ENCODE data around the gene ARHGEF17. TPM values are rescaled to one million over a fixed set of nuclear protein-coding genes. Genes with fewer than 3 reads are reported as not detected.

Gene ARHGEF17
- total RNA-seq, 2 experiments from 2014 or later: 0.07 to 0.41 TPM

GRCh38 chr11:73359930-73360742 is 52.1 kb downstream of the ARHGEF17 start:
- H3K4me3 Mint-ChIP-seq: no peak overlapping the region
- H3K27ac Mint-ChIP-seq: no peak overlapping the region
- ATAC-seq (peak; percentile 63), DNase-seq (peak; percentile 57)
- peaks cover under 1% of the 10 kb centered on the region for H3K4me1 Mint-ChIP-seq (ENCODE audit: low read depth)
- intact Hi-C loops (cut with micrococcal nuclease): no loop called here
- ChIA-PET CTCF (interaction anchor here (0.6 to 4.0 kb wide), 20 partner anchors 10 to 303 kb away, joined by 3 to 52 read pairs (median 5); partner anchors contain the start of gene ARHGEF17), POLR2A (interaction anchor here (0.8 kb wide), 1 partner anchor 22 kb away, joined by 3 read pairs; no protein-coding TSS in a partner anchor)
- no peaks in the 10 kb centered on the region for H3K27me3 Mint-ChIP-seq
- H3K9me3 Mint-ChIP-seq: no peaks in the 10 kb centered on the region
- H3K36me3 Mint-ChIP-seq (ENCODE audit: low read depth): no peaks in the 10 kb centered on the region
- TF ChIP-seq CTCF (IDR thresholded peaks at IDR 0.05): peak; percentile 22

DNA sequence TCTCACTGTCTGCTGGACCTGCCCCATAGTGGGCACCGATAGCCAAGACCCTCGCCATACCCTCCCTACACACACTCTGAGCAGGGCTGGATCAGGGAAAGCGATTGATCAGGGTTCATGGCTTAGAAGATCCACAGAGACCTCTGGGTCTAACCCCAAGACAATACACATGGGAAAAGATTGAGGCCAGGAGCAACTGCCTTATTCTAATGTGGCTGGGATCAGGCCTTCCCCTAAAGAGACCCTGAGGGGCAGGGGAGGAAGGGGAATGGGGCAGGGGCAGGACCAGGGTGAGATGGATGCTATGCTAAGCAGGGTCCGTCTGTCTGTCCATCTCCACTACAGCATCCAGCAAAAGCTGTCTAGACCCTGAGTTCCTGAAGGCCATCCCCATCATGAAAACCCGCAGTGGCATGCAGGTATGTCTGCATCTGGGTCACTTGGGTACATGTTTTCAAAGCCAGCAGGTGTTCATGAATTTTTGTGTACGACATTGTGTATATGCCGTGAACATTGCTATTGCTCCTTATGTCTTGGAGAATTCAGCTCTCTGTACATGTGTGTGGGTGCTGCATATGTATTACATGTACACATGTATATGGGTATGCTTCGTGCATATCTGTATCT is 52.8 kb downstream of the ARHGEF17 start:
- intact Hi-C loops (cut with micrococcal nuclease): no loop called here
- no peak overlapping the region for H3K27ac Mint-ChIP-seq
- H3K27me3 Mint-ChIP-seq: no peaks in the 10 kb centered on the region
- H3K9me3 Mint-ChIP-seq: no peaks in the 10 kb centered on the region
- no peak for TF ChIP-seq CTCF (IDR thresholded peaks at IDR 0.05)
- ChIA-PET POLR2A (no interaction called here), CTCF (interaction anchor here (0.8 to 4.0 kb wide), 17 partner anchors 11 to 302 kb away, joined by 3 to 52 read pairs (median 5); partner anchors contain the start of gene ARHGEF17)
- DNase-seq (no peak), ATAC-seq (no peak)
- no peaks in the 10 kb centered on the region for H3K36me3 Mint-ChIP-seq (ENCODE audit: low read depth)
- no peak overlapping the region for H3K4me3 Mint-ChIP-seq
- H3K4me1 Mint-ChIP-seq (ENCODE audit: low read depth): peaks cover 7% of the 10 kb centered on the region

DNA sequence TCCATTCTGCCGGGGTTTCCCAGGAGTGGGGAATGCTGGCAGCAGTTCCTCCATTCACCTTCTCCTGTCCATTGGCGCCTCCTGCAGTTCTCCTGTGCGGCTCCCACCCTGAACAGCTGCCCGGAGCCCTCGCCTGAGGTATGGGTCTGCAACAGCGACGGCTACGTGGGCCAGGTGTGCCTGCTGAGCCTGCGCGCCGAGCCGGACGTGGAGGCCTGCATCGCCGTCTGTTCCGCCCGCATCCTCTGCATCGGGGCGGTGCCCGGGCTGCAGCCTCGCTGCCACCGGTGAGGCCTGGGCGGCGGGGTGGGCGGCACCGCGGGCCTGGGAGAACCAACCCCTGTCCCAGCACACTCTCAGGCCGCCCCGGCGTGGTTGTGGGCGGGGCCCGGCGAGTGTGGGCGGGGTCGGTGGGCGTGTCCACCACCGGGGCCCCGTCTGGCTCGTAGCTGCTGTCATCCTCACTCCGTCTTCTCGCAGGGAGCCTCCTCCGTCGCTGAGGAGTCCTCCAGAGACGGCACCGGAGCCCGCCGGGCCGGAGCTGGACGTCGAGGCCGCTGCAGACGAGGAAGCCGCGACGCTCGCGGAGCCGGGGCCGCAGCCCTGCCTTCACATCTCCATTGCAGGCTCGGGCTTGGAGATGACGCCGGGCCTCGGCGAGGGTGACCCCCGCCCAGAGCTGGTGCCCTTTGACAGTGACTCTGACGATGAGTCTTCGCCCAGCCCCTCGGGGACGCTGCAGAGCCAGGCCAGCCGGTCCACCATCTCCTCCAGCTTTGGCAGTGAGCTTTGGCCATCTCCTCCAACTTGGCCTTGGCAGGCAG is 54.1 kb downstream of the ARHGEF17 start:
- POLR2A ChIA-PET: no interaction called here

GRCh38 chr11:73363147-73363546 is 55.1 kb downstream of the ARHGEF17 start:
- ATAC-seq: no peak
- ChIA-PET POLR2A (interaction anchor here (1.1 to 2.1 kb wide), 3 partner anchors 12 to 27 kb away, joined by 3 to 5 read pairs (median 4); no protein-coding TSS in a partner anchor), CTCF (interaction anchor here (0.8 to 4.0 kb wide), 2 partner anchors 11 to 14 kb away, joined by 3 to 43 read pairs; no protein-coding TSS in a partner anchor)
- Mint-ChIP-seq H3K36me3 (ENCODE audit: low read depth) (peaks cover 2% of the 10 kb centered on the region), H3K27ac (no peak overlapping the region), H3K27me3 (no peaks in the 10 kb centered on the region), H3K9me3 (peaks cover 3% of the 10 kb centered on the region), H3K4me3 (no peak overlapping the region), H3K4me1 (ENCODE audit: low read depth) (peaks cover 28% of the 10 kb centered on the region)
- no peak for TF ChIP-seq CTCF (IDR thresholded peaks at IDR 0.05)
- DNase-seq: no peak
- intact Hi-C loops (cut with micrococcal nuclease): no loop called here

More for the DNA sequence above, 54.1 kb downstream of the ARHGEF17 start:
- intact Hi-C loops (cut with micrococcal nuclease): no loop called here
- no peak for TF ChIP-seq CTCF (IDR thresholded peaks at IDR 0.05)
- Mint-ChIP-seq H3K9me3 (peaks cover 3% of the 10 kb centered on the region), H3K27ac (no peak overlapping the region), H3K4me3 (no peak overlapping the region), H3K4me1 (ENCODE audit: low read depth) (peaks cover 18% of the 10 kb centered on the region), H3K27me3 (no peaks in the 10 kb centered on the region), H3K36me3 (ENCODE audit: low read depth) (peaks cover 2% of the 10 kb centered on the region)
- no peak for DNase-seq
- CTCF ChIA-PET: interaction anchor here (2.7 to 4.0 kb wide), 3 partner anchors 10 to 12 kb away, joined by 8 to 52 read pairs (median 43); no protein-coding TSS in a partner anchor
- ATAC-seq: no peak
